Panc1 (cell line): Measurements from ENCODE around the gene NBPF1. TPM values are rescaled to one million over a fixed set of nuclear protein-coding genes. Genes with fewer than 3 reads are reported as not detected.
"Not testable (repeated sequence)": the region's sequence is repeated elsewhere in the genome, so short reads cannot be mapped to it uniquely, and the experiment has no call there.

ENCODE experiments used
- ATAC-seq: fragments of 200-7000 bp; cut with Tn5 transposase; 2 replicates; pipeline ENCODE4 v1.9.1; 2020; ENCODE audit warnings: mild to moderate bottlenecking, moderate library complexity
- BruUV-seq: library from RNA; stranded (reverse); fragments of 400-500 nt; replicated peaks from 2 replicates; lab custom pipeline; 2021; lab: Mats Ljungman, UMichigan
- CTCF ChIA-PET: fragments of 300-600 bp; sonication (Branson Sonifier 250); formaldehyde crosslinking; loops from one replicate; lab custom pipeline; 2022; ENCODE audit warnings: antibody characterized with exemption; lab: Charles Lee
- POLR2A ChIA-PET: fragments of 300-600 bp; sonication (Branson Sonifier 250); formaldehyde crosslinking; loops from one replicate; lab custom pipeline; 2022; ENCODE audit warnings: antibody characterized with exemption; lab: Charles Lee
- DNase-seq: peaks from one replicate; pipeline ENCODE4 v3.0.0-alpha.2; 2010; ENCODE audit warnings: low read depth, low spot score
- H3K27ac ChIP-seq: 2 replicates; pipeline ENCODE4 v1.5.1; 2011; ENCODE audit warnings: mild to moderate bottlenecking, low read length, inconsistent platforms
- H3K27me3 ChIP-seq: fragments of 200-500 bp; sonication (Bioruptor generic); 2 replicates; pipeline ENCODE4 v1.6.0; 2014; ENCODE audit warnings: low read length, inconsistent platforms; ENCODE audit not compliant: control insufficient read depth, insufficient read depth
- H3K36me3 ChIP-seq: fragments of 200-500 bp; sonication (Bioruptor generic); 2 replicates; pipeline ENCODE4 v1.5.1; 2014; ENCODE audit warnings: inconsistent platforms, mild to moderate bottlenecking, low read length, moderate library complexity; ENCODE audit not compliant: control insufficient read depth, insufficient read depth
- H3K4me1 ChIP-seq: 2 replicates; pipeline ENCODE4 v1.5.1; 2011; ENCODE audit warnings: inconsistent platforms, mild to moderate bottlenecking, low read length, moderate library complexity; ENCODE audit not compliant: control insufficient read depth, insufficient read depth
- H3K4me3 ChIP-seq, 2 experiments: 2 replicates each; pipeline ENCODE4 v1.5.1; 2011 to 2012; ENCODE audit warnings: low read depth in 2 of 2, low read length in 2 of 2, mild to moderate bottlenecking in 2 of 2, inconsistent platforms in 1 of 2, moderate library complexity in 1 of 2
- H3K9me3 ChIP-seq: fragments of 200-500 bp; sonication (Bioruptor generic); 2 replicates; pipeline ENCODE4 v1.5.1; 2014; ENCODE audit warnings: low read depth, mild to moderate bottlenecking, inconsistent platforms, low read length, moderate library complexity; ENCODE audit not compliant: control insufficient read depth, insufficient read depth
- in situ Hi-C: cut with HindIII; loops from 2 replicates; pipeline ENCODE4 v1.10.0; 2016; ENCODE audit warnings: low sequenced_read_pairs, low pct_unique_long_range_greater_than_20kb
- intact Hi-C: fragments of 100-400 bp; cut with micrococcal nuclease; formaldehyde crosslinking; loops from one replicate; pipeline ENCODE4 v1.10.0; 2022; ENCODE audit not compliant: unreplicated experiment
- total RNA-seq: library from RNA; stranded (reverse); gene quantifications from one replicate; pipeline ENCODE4 v1.2.1, GENCODE V29; 2021; ENCODE audit not compliant: unreplicated experiment

The NBPF1 gene
- total RNA-seq, 1 experiment from 2014 or later: 73.2 TPM

- H3K27ac ChIP-seq, H3K4me1 ChIP-seq, BruUV-seq, CTCF ChIA-PET, H3K27me3 ChIP-seq, DNase-seq, in situ Hi-C loops, H3K4me3 ChIP-seq, POLR2A ChIA-PET, H3K9me3 ChIP-seq, H3K36me3 ChIP-seq, intact Hi-C loops: not testable (repeated sequence)
- peak; percentile 36; the same call in 1 of the 2 replicates for ATAC-seq
These were observed 38.2 kb upstream of the NBPF1 start for GRCh38 chr1:16651560-16651959.

- H3K9me3 ChIP-seq, H3K27ac ChIP-seq, BruUV-seq, POLR2A ChIA-PET, H3K4me1 ChIP-seq, H3K4me3 ChIP-seq, CTCF ChIA-PET, H3K36me3 ChIP-seq, in situ Hi-C loops, ATAC-seq, H3K27me3 ChIP-seq, intact Hi-C loops, DNase-seq: not testable (repeated sequence)
These were observed 36.6 kb upstream of the NBPF1 start for GRCh38 chr1:16649960-16650359.

DNA sequence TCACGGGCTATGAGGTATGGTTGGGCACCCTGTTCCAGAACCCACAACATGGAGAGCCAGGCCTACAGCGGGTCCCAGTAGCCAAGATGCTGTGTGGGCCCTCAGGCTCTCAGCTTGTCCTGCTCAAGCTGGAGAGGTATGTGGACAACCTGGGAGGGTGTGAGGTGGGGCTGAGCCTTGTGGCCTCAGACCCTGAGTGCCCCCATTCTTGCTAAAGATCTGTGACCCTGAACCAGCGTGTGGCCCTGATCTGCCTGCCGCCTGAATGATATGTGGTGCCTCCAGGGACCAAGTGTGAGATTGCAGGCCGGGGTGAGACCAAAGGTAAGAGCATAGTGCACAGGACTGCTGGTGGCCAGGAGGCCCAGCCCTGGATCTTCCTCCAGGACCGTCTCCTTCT, 36.0 kb upstream of the NBPF1 start:
- H3K27me3 ChIP-seq, POLR2A ChIA-PET, BruUV-seq, H3K27ac ChIP-seq, ATAC-seq, H3K4me3 ChIP-seq, H3K36me3 ChIP-seq, DNase-seq, intact Hi-C loops, in situ Hi-C loops, CTCF ChIA-PET, H3K4me1 ChIP-seq, H3K9me3 ChIP-seq: not testable (repeated sequence)

GRCh38 chr1:16648756-16649155, 35.4 kb upstream of the NBPF1 start:
- H3K36me3 ChIP-seq, intact Hi-C loops, ATAC-seq, in situ Hi-C loops, H3K27ac ChIP-seq, H3K9me3 ChIP-seq, H3K4me3 ChIP-seq, CTCF ChIA-PET, H3K4me1 ChIP-seq, DNase-seq, BruUV-seq, H3K27me3 ChIP-seq, POLR2A ChIA-PET: not testable (repeated sequence)

DNA sequence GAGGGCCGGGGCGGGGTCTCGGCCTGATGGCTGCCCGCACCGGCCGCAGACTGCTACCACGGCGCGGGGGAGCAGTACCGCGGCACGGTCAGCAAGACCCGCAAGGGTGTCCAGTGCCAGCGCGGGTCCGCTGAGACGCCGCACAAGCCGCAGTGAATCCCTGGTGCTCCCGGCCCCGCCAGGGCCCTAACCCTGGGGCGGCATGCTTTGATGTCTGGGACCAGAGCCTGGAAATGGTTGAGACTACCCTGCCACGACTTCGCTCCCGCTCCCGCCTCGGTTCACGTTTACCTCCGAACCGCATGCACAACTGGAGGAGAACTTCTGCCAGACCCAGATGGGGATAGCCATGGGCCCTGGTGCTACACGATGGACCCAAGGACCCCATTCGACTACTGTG, 34.9 kb upstream of the NBPF1 start:
- H3K27me3 ChIP-seq, in situ Hi-C loops, H3K9me3 ChIP-seq, intact Hi-C loops, DNase-seq, CTCF ChIA-PET, BruUV-seq, ATAC-seq, POLR2A ChIA-PET, H3K4me3 ChIP-seq, H3K36me3 ChIP-seq, H3K27ac ChIP-seq: not testable (repeated sequence)
- H3K4me1 ChIP-seq: peaks cover 13% of the 10 kb centered on the region

- peaks cover 19% of the 10 kb centered on the region for H3K4me1 ChIP-seq
- DNase-seq, H3K9me3 ChIP-seq, H3K27ac ChIP-seq, in situ Hi-C loops, BruUV-seq, H3K27me3 ChIP-seq, ATAC-seq, CTCF ChIA-PET, intact Hi-C loops, POLR2A ChIA-PET, H3K36me3 ChIP-seq: not testable (repeated sequence)
- peak overlapping the region; percentile 15 to 28; a peak in 3 of 4 replicates for H3K4me3 ChIP-seq
These were observed 34.1 kb upstream of the NBPF1 start for GRCh38 chr1:16647179-16648176.

DNA sequence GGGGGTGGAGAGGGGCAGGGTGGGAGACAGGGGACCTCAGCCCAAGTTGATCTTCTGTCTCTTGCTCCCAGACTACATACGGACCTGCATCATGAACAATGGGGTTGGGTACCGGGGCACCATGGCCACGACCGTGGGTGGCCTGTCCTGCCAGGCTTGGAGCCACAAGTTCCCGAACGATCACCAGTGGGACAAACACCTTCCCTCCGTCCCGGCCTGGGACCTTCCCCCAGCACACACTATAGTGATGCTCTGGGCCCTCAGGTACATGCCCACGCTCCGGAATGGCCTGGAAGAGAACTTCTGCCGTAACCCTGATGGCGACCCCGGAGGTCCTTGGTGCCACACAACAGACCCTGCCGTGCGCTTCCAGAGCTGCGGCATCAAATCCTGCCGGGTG, 33.4 kb upstream of the NBPF1 start:
- H3K27me3 ChIP-seq, H3K4me3 ChIP-seq, H3K27ac ChIP-seq, H3K36me3 ChIP-seq, CTCF ChIA-PET, H3K9me3 ChIP-seq, intact Hi-C loops, BruUV-seq, DNase-seq, in situ Hi-C loops, ATAC-seq, POLR2A ChIA-PET: not testable (repeated sequence)
- H3K4me1 ChIP-seq: peaks cover 19% of the 10 kb centered on the region
